Hepatocyte (in vitro differentiated cells): ENCODE data around the gene DAND5. TPM values are rescaled to one million over a fixed set of nuclear protein-coding genes. Genes with fewer than 3 reads are reported as not detected.

Experiments used
- DNase-seq: peaks from one replicate; pipeline ENCODE4 v3.0.0-alpha.2; 2016; ENCODE audit warnings: low spot score
- H2AFZ ChIP-seq: fragments of 200-600 bp; sonication (generic); 2 replicates; pipeline ENCODE4 v1.6.0; 2016; ENCODE audit warnings: antibody characterized with exemption, mild to moderate bottlenecking
- H3K27ac ChIP-seq: fragments of 200-600 bp; sonication (generic); 2 replicates; pipeline ENCODE4 v1.5.1; 2016; ENCODE audit warnings: mild to moderate bottlenecking
- H3K27me3 ChIP-seq: fragments of 200-600 bp; sonication (generic); 2 replicates; pipeline ENCODE4 v1.6.1; 2016
- H3K36me3 ChIP-seq: fragments of 200-600 bp; sonication (generic); replicated peaks from 2 replicates; pipeline ENCODE4 v1.5.1; 2016; ENCODE audit warnings: low read depth; ENCODE audit not compliant: insufficient read depth
- H3K4me1 ChIP-seq: fragments of 200-600 bp; sonication (generic); 2 replicates; pipeline ENCODE4 v1.5.1; 2016; ENCODE audit warnings: mild to moderate bottlenecking, moderate library complexity; ENCODE audit not compliant: insufficient read depth
- H3K4me2 ChIP-seq: fragments of 200-600 bp; sonication (generic); 2 replicates; pipeline ENCODE4 v1.6.0; 2016
- H3K4me3 ChIP-seq: fragments of 200-600 bp; sonication (generic); 2 replicates; pipeline ENCODE4 v1.5.1; 2016; ENCODE audit warnings: mild to moderate bottlenecking
- H3K79me2 ChIP-seq: fragments of 200-600 bp; sonication (generic); 2 replicates; pipeline ENCODE4 v1.6.0; 2017; ENCODE audit warnings: mild to moderate bottlenecking
- H3K9me2 ChIP-seq: fragments of 200-600 bp; sonication (generic); replicated peaks from 2 replicates; pipeline ENCODE4 v1.6.0; 2017; ENCODE audit warnings: mild to moderate bottlenecking; ENCODE audit not compliant: insufficient read depth
- H3K9me3 ChIP-seq: fragments of 200-600 bp; sonication (generic); 2 replicates; pipeline ENCODE4 v1.5.1; 2016; ENCODE audit warnings: low read depth, mild to moderate bottlenecking
- H4K20me1 ChIP-seq: fragments of 200-600 bp; sonication (generic); 2 replicates; pipeline ENCODE4 v1.6.0; 2016; ENCODE audit warnings: mild to moderate bottlenecking; ENCODE audit not compliant: insufficient read depth, poor library complexity, severe bottlenecking
- EZH2 ChIP-seq: fragments of 200-600 bp; sonication (generic); IDR thresholded peaks from 2 replicates; pipeline ENCODE4 v1.6.1; 2016; ENCODE audit warnings: antibody characterized with exemption, mild to moderate bottlenecking, borderline replicate concordance
- EZH2phosphoT487 ChIP-seq: fragments of 200-600 bp; sonication (generic); IDR thresholded peaks from one replicate; pipeline ENCODE4 v1.6.1; 2018; ENCODE audit warnings: antibody characterized with exemption, mild to moderate bottlenecking, low read depth, moderate library complexity; ENCODE audit not compliant: unreplicated experiment, severe bottlenecking
- WGBS: methylation state at CpG from one replicate; pipeline ENCODE4 v1.1.6; 2016; ENCODE audit warnings: low lambda C conversion rate; ENCODE audit errors: missing lambda C conversion rate; 5-methylcytosine and 5-hydroxymethylcytosine counted together
- polyA plus RNA-seq: library from polyadenylated mRNA; unstranded; fragments of >200 nt; fragmentation: Nextera tagmentation; extraction: Ambion mirVana; gene quantifications from 2 replicates; pipeline ENCODE4 v1.2.1, GENCODE V29; 2016
- total RNA-seq: library from RNA; depleted of rRNA; stranded (reverse); fragments of >200 nt; gene quantifications from 2 replicates; pipeline ENCODE4 v1.2.3, GENCODE V29; 2014
- TF ChIP-seq, protein P1 (sequence below): fragments of 200-600 bp; sonication (generic); IDR thresholded peaks from 2 replicates; pipeline ENCODE4 v1.5.1; 2016; ENCODE audit warnings: antibody characterized with exemption, mild to moderate bottlenecking; ENCODE audit not compliant: poor library complexity

DAND5 gene
- total and polyA plus RNA-seq, 2 experiments from 2014 or later, result 0.17 TPM; not detected in 1

- Histone ChIP-seq H2AFZ (no peak overlapping the region), H3K36me3 (no peaks in the 10 kb centered on the region), H3K4me1 (peaks cover 27% of the 10 kb centered on the region), H3K9me3 (no peaks in the 10 kb centered on the region), H3K4me3 (peak overlapping the region; percentile 48), H3K27me3 (no peaks in the 10 kb centered on the region), H3K9me2 (no peaks in the 10 kb centered on the region), H3K4me2 (peak overlapping the region; percentile 88), H4K20me1 (peaks cover 11% of the 10 kb centered on the region), H3K27ac (peak overlapping the region; percentile 96), H3K79me2 (peaks cover 44% of the 10 kb centered on the region)
- DNase-seq, result no peak
- 50% methylated on average over 14 of the region's 14 CpGs for WGBS
- no peak for TF ChIP-seq EZH2
- TF ChIP-seq EZH2phosphoT487, result no peak
- TF ChIP-seq, protein P1, sequence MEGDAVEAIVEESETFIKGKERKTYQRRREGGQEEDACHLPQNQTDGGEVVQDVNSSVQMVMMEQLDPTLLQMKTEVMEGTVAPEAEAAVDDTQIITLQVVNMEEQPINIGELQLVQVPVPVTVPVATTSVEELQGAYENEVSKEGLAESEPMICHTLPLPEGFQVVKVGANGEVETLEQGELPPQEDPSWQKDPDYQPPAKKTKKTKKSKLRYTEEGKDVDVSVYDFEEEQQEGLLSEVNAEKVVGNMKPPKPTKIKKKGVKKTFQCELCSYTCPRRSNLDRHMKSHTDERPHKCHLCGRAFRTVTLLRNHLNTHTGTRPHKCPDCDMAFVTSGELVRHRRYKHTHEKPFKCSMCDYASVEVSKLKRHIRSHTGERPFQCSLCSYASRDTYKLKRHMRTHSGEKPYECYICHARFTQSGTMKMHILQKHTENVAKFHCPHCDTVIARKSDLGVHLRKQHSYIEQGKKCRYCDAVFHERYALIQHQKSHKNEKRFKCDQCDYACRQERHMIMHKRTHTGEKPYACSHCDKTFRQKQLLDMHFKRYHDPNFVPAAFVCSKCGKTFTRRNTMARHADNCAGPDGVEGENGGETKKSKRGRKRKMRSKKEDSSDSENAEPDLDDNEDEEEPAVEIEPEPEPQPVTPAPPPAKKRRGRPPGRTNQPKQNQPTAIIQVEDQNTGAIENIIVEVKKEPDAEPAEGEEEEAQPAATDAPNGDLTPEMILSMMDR, result no peak
Measured at GRCh38 chr19:12946731-12947496, 22.5 kb upstream of the DAND5 start.

GRCh38 chr19:12947702-12948611, 21.4 kb upstream of the DAND5 start:
- Histone ChIP-seq H4K20me1 (peaks cover 11% of the 10 kb centered on the region), H3K9me2 (no peaks in the 10 kb centered on the region), H3K4me1 (peaks cover 25% of the 10 kb centered on the region), H3K9me3 (no peaks in the 10 kb centered on the region), H3K27ac (no peak overlapping the region), H3K27me3 (no peaks in the 10 kb centered on the region), H3K4me2 (peak overlapping the region; percentile 88), H3K79me2 (peaks cover 39% of the 10 kb centered on the region), H3K4me3 (no peak overlapping the region), H3K36me3 (no peaks in the 10 kb centered on the region), H2AFZ (no peak overlapping the region)
- TF ChIP-seq, protein P1, result no peak
- no peak for TF ChIP-seq EZH2phosphoT487
- TF ChIP-seq EZH2, result no peak
- DNase-seq, result no peak
- 96% methylated on average over 22 of the region's 28 CpGs for WGBS

- Histone ChIP-seq H3K4me2 (no peak overlapping the region), H3K79me2 (peaks cover 33% of the 10 kb centered on the region), H3K27ac (no peak overlapping the region), H3K9me3 (no peaks in the 10 kb centered on the region), H4K20me1 (peaks cover 5% of the 10 kb centered on the region), H3K36me3 (no peaks in the 10 kb centered on the region), H3K4me1 (peaks cover 25% of the 10 kb centered on the region), H3K27me3 (no peaks in the 10 kb centered on the region), H3K9me2 (no peaks in the 10 kb centered on the region), H2AFZ (no peak overlapping the region), H3K4me3 (no peak overlapping the region)
- WGBS, result 98% methylated on average over 30 of the region's 30 CpGs
- DNase-seq, result no peak
- TF ChIP-seq EZH2 (no peak), EZH2phosphoT487 (no peak)
- TF ChIP-seq, protein P1, result no peak
Measured at GRCh38 chr19:12948612-12949362, 20.6 kb upstream of the DAND5 start.
